BJ (cell line): ENCODE measurements around the gene CMTM7. TPM values are rescaled to one million over a fixed set of nuclear protein-coding genes. Genes with fewer than 3 reads are reported as not detected.

Experiments used
- CTCF ChIA-PET: fragments of 350-600 bp; formaldehyde crosslinking; extraction: SDS; loops from one replicate; lab custom pipeline; 2021; ENCODE audit warnings: antibody characterized with exemption, inconsistent platforms; lab: Yijun Ruan, JAX
- POLR2A ChIA-PET: fragments of 300-600 bp; sonication (Branson Sonifier 250); formaldehyde crosslinking; extraction: SDS; loops from one replicate; lab custom pipeline; 2021; ENCODE audit warnings: antibody characterized with exemption; lab: Charles Lee
- DNase-seq: peaks from one replicate; pipeline ENCODE4 v3.0.0-alpha.2; 2011; ENCODE audit warnings: low read depth
- H3K27me3 ChIP-seq: 2 replicates; pipeline ENCODE4 v1.6.0; 2011; ENCODE audit warnings: low read length; ENCODE audit not compliant: control insufficient read depth, insufficient read depth
- H3K36me3 ChIP-seq: 2 replicates; pipeline ENCODE4 v1.5.1; 2011; ENCODE audit warnings: low read length; ENCODE audit not compliant: control insufficient read depth, insufficient read depth
- H3K4me3 ChIP-seq: 2 replicates; pipeline ENCODE4 v1.5.1; 2011; ENCODE audit warnings: low read depth, mild to moderate bottlenecking, control low read depth, low read length
- CTCF ChIP-seq: IDR thresholded peaks from 2 replicates; pipeline ENCODE4 v1.5.1; 2011; ENCODE audit warnings: low read depth, mild to moderate bottlenecking, control low read depth, inconsistent platforms, low read length, moderate library complexity; ENCODE audit not compliant: insufficient read depth
- polyA plus RNA-seq: library from polyadenylated mRNA; depleted of rRNA; stranded (reverse); fragments of >200 nt; gene quantifications from 2 replicates; pipeline ENCODE4 v1.2.3, GENCODE V29; 2011

Gene CMTM7
- polyA plus RNA-seq, 1 experiment = 13.7 TPM

- no peak for DNase-seq
- Histone ChIP-seq H3K27me3 (no peaks in the 10 kb centered on the region), H3K4me3 (no peak overlapping the region), H3K36me3 (no peaks in the 10 kb centered on the region)
- CTCF ChIA-PET = interaction anchor here (0.9 to 7.8 kb wide), 3 partner anchors 17 to 48 kb away, joined by 3 to 46 read pairs (median 5); no protein-coding TSS in a partner anchor
- TF ChIP-seq CTCF = no peak
- POLR2A ChIA-PET = no interaction called here
These were observed 29.5 kb downstream of the CMTM7 start for GRCh38 chr3:32421185-32421584.

- DNase-seq = peak; percentile 82
- TF ChIP-seq CTCF = no peak
- ChIA-PET CTCF (interaction anchor here (1.3 to 7.8 kb wide), 2 partner anchors 47 kb away, joined by 3 to 46 read pairs; no protein-coding TSS in a partner anchor), POLR2A (no interaction called here)
- no peak overlapping the region for H3K4me3 ChIP-seq
- no peaks in the 10 kb centered on the region for H3K27me3 ChIP-seq
- H3K36me3 ChIP-seq = no peaks in the 10 kb centered on the region
These were observed 30.6 kb downstream of the CMTM7 start for GRCh38 chr3:32421991-32422859.

- POLR2A ChIA-PET = no interaction called here
- no peak overlapping the region for H3K4me3 ChIP-seq
- CTCF ChIA-PET = interaction anchor here (1.3 to 7.8 kb wide), 2 partner anchors 46 to 48 kb away, joined by 3 to 46 read pairs; no protein-coding TSS in a partner anchor
- H3K36me3 ChIP-seq = no peaks in the 10 kb centered on the region
- TF ChIP-seq CTCF = no peak
- H3K27me3 ChIP-seq = no peaks in the 10 kb centered on the region
- DNase-seq = no peak
These were observed 31.3 kb downstream of the CMTM7 start for GRCh38 chr3:32422943-32423342.

GRCh38 chr3:32423534-32423933, 31.9 kb downstream of the CMTM7 start:
- H3K4me3 ChIP-seq = no peak overlapping the region
- no peaks in the 10 kb centered on the region for H3K36me3 ChIP-seq
- H3K27me3 ChIP-seq = no peaks in the 10 kb centered on the region
- DNase-seq = no peak
- TF ChIP-seq CTCF = no peak
- POLR2A ChIA-PET = no interaction called here
- CTCF ChIA-PET = interaction anchor here (0.6 to 7.8 kb wide), 4 partner anchors 45 to 67 kb away, joined by 3 to 46 read pairs (median 3); no protein-coding TSS in a partner anchor

GRCh38 chr3:32423956-32424557, 32.4 kb downstream of the CMTM7 start:
- H3K27me3 ChIP-seq = no peaks in the 10 kb centered on the region
- ChIA-PET POLR2A (no interaction called here), CTCF (interaction anchor here (0.6 to 7.8 kb wide), 3 partner anchors 45 to 66 kb away, joined by 3 to 46 read pairs (median 3); no protein-coding TSS in a partner anchor)
- DNase-seq = no peak
- H3K36me3 ChIP-seq = no peaks in the 10 kb centered on the region
- TF ChIP-seq CTCF = no peak
- no peak overlapping the region for H3K4me3 ChIP-seq
